Measurements from ENCODE around the gene RIN1. TPM values are rescaled to one million over a fixed set of nuclear protein-coding genes. Genes with fewer than 3 reads are reported as not detected.

Gene RIN1
- total and polyA plus RNA-seq, 2 of the 13 experiments (the other 11 are each of a cell fraction or from before 2014, with no cell fraction given) = 2.4 to 4.1 TPM

DNA sequence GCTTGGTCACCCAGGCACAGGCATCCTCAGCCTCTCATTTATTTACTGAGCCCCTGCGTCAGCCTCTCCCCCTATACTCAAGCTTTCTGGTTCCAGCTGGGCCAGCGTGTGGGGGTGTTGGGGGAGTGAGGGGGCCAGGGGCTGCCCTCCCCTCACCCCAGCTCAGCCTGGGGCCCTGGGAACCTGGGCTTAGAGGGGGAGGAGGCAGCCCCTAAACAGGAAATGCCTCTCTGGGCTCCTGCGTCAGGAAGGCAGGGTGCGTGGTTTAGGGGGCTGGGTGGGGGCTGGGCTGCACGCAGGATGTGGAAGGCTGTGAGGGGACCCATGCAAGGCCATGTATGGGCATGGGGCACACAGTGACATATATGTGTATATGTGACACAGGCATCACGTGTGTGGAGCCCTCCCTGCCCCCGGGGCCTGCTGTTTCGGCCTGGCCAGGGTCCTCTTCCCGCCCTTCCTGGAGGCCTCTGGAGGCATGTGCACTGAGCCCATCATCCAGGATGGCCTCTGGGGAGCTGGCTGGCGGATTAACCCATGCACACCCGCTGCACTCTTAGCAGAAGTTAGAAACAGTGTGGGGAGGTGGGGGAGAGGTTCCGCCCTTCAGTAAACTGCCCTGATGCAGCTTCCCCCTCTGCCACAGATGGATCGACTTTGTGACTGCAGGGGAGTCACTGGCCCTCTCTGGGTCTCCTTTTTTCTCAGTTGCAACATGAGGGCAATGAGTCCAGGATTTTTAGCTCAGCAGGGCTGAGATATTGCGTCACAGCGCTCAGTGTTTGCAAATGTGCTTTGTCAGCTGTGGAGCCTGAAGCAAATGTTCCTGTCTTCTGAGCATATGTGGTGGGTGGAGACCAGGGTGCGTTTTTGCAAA is 18.3 kb downstream of the RIN1 start (continued):
- TF ChIP-seq UBTF (CRISPR knock-in tag; IDR thresholded peaks at IDR 0.05) (peak; percentile 53; the same call in 1 of the 2 replicates), ZNF652 (CRISPR knock-in tag; IDR thresholded peaks at IDR 0.05; ENCODE audit: borderline replicate concordance, low read depth) (peak; percentile 91), SSRP1 (CRISPR knock-in tag; IDR thresholded peaks at IDR 0.05) (no peak; the same call in 1 of the 2 replicates), NFKB2 (CRISPR knock-in tag; IDR thresholded peaks at IDR 0.05; ENCODE audit: borderline replicate concordance) (peak; percentile 57; the same call in 1 of the 2 replicates), IRF1 (CRISPR knock-in tag; IDR thresholded peaks at IDR 0.05; ENCODE audit: low read depth) (no peak), CREM (IDR thresholded peaks at IDR 0.05) (peak; percentile 46; the same call in 1 of the 2 replicates), CREM (CRISPR knock-in tag; IDR thresholded peaks at IDR 0.05) (no peak), SOX13 (IDR thresholded peaks at IDR 0.05) (no peak), SOX13 (CRISPR knock-in tag; conservative IDR thresholded peaks at IDR 0.05 in 1 of 2, IDR thresholded peaks at IDR 0.05 in 1 of 2) (peak in 1 of 2 experiments; percentile 22; a peak in 1 of 4 replicates), ZNF431 (CRISPR knock-in tag; IDR thresholded peaks at IDR 0.05; ENCODE audit: borderline replicate concordance, low read depth) (no peak), EEA1 (CRISPR knock-in tag; IDR thresholded peaks at IDR 0.05; ENCODE audit: borderline replicate concordance) (no peak), MAZ (IDR thresholded peaks at IDR 0.05; ENCODE audit: borderline replicate concordance, low read depth, low read length) (no peak), MAZ (CRISPR knock-in tag; IDR thresholded peaks at IDR 0.05; ENCODE audit: low read depth) (no peak), FOXA3 (CRISPR knock-in tag; IDR thresholded peaks at IDR 0.05) (0 out of 2 replicates have a peak, but pooled peaks have one; percentile 21), ZNF136 (CRISPR knock-in tag; IDR thresholded peaks at IDR 0.05; ENCODE audit: low read depth) (no peak), MAX (IDR thresholded peaks at IDR 0.05) (peak; percentile 71), FOSL2 (CRISPR knock-in tag; IDR thresholded peaks at IDR 0.05) (0 out of 2 replicates have a peak, but pooled peaks have one; percentile 23), HHEX (CRISPR knock-in tag; IDR thresholded peaks at IDR 0.05) (no peak)
- TF ChIP-seq, protein P1, sequence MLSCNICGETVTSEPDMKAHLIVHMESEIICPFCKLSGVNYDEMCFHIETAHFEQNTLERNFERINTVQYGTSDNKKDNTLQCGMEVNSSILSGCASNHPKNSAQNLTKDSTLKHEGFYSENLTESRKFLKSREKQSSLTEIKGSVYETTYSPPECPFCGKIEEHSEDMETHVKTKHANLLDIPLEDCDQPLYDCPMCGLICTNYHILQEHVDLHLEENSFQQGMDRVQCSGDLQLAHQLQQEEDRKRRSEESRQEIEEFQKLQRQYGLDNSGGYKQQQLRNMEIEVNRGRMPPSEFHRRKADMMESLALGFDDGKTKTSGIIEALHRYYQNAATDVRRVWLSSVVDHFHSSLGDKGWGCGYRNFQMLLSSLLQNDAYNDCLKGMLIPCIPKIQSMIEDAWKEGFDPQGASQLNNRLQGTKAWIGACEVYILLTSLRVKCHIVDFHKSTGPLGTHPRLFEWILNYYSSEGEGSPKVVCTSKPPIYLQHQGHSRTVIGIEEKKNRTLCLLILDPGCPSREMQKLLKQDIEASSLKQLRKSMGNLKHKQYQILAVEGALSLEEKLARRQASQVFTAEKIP (CRISPR knock-in tag; IDR thresholded peaks at IDR 0.05; ENCODE audit: borderline replicate concordance) = no peak
- TF ChIP-seq, protein P2, sequence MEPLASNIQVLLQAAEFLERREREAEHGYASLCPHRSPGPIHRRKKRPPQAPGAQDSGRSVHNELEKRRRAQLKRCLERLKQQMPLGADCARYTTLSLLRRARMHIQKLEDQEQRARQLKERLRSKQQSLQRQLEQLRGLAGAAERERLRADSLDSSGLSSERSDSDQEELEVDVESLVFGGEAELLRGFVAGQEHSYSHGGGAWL (CRISPR knock-in tag; IDR thresholded peaks at IDR 0.05) = no peak
- TF ChIP-seq, protein P3, sequence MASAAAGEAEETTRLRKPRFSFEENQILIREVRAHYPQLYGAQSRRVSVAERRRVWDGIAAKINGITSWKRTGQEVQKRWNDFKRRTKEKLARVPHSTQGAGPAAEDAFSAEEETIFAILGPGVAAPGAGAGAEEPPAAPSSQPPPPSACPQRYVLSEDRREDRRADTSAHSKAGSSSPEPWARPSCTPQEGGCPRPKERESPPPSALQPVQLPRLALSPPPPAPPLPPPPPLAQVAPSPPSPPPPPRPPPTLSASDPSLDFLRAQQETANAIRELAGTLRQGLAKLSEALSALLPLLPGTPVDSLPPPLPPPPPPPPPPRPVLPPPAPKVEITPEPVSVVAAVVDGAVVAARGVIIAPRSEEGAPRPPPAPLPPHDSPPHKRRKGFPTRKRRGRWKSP (CRISPR knock-in tag; IDR thresholded peaks at IDR 0.05) = 0 out of 2 replicates have a peak, but pooled peaks have one; percentile 23

Data from HepG2 (cell line).